ENCODE measurements around the gene HAS3.

DNA sequence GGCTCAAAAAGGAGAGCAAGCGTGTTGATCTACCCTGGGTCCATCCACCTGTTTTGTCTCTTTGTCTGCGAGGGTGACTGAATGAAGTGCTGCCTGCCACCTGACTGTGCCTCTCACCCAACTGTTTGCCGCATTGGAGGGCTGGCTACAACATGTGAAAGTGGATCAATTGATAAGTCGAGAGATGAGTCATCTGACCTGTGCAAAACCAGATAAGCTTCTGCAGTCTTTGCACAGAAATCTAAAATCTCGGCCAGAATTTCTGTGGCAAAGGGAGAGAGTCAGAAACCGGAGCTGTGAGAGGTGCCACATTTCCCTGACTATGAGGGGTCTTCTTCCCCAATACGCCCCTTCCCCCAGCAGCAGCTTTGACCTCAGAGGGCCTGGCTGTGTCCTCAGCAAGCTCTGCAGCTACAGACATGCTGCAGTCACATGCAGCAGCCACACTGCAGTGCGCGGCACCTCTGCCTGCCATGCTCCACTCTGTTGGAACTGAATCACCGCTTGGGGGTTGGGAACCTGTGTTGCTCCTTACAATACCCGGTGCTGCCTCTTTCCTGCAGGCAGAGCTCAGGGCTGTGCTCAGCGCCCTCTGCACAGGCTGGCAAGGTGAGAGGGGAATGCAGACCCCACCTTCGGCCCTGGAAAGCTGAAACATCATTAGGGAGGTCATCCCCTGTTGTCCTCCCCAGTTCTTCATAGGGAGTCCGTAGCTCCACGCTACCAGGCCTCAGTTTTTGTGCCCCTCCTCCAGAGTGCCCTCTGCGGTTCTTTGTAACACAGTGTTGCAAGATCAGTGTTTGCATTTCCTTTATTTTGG, 16.2 kb upstream of the HAS3 start:
- TF ChIP-seq, protein P1, sequence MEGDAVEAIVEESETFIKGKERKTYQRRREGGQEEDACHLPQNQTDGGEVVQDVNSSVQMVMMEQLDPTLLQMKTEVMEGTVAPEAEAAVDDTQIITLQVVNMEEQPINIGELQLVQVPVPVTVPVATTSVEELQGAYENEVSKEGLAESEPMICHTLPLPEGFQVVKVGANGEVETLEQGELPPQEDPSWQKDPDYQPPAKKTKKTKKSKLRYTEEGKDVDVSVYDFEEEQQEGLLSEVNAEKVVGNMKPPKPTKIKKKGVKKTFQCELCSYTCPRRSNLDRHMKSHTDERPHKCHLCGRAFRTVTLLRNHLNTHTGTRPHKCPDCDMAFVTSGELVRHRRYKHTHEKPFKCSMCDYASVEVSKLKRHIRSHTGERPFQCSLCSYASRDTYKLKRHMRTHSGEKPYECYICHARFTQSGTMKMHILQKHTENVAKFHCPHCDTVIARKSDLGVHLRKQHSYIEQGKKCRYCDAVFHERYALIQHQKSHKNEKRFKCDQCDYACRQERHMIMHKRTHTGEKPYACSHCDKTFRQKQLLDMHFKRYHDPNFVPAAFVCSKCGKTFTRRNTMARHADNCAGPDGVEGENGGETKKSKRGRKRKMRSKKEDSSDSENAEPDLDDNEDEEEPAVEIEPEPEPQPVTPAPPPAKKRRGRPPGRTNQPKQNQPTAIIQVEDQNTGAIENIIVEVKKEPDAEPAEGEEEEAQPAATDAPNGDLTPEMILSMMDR (IDR thresholded peaks at IDR 0.05): no peak
- TF ChIP-seq POLR2A (IDR thresholded peaks at IDR 0.05) (no peak), EP300 (IDR thresholded peaks at IDR 0.05) (no peak)
